Erythroblast (primary cell): ENCODE data around the gene TRPC3.

Experiments
- DNase-seq, 2 experiments: peaks; one replicate each; lab custom pipeline; 2025; lab: John Stamatoyannopoulos, UW
- GATA1 ChIP-seq: IDR thresholded peaks from 2 replicates; pipeline ENCODE4 v1.6.1; 2011; ENCODE audit warnings: low read depth, mild to moderate bottlenecking, control low read depth, low read length, moderate library complexity
- POLR2A ChIP-seq: IDR thresholded peaks from 2 replicates; pipeline ENCODE4 v1.6.1; 2011; ENCODE audit warnings: mild to moderate bottlenecking, low read length

The TRPC3 gene

GRCh38 chr4:121875652-121876051 lies 76.2 kb downstream of the TRPC3 start:
- DNase-seq, result no peak
- no peak for TF ChIP-seq POLR2A
- TF ChIP-seq GATA1, result no peak

DNA sequence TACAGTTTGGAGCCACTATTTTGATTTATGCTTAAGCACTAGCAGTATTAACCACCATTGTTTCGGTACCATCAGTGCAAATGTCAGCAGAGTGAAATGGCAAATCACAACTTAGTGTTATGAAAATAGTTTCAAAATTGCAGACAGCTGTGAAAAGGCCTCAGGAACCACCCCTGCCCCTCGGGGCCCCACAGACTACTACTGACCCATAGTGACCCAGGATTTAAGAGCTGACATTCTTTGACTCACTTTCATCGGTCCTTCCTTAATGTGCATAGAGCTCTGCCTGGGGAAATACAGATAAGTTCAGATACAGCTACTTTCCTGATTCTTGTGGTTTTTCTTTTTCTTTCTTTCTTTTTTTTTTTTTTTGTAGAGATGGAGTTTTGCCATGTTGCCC lies 78.3 kb downstream of the TRPC3 start:
- no peak for TF ChIP-seq POLR2A
- no peak for TF ChIP-seq GATA1
- peak; percentile 8 to 33 for DNase-seq

- DNase-seq, result peak; percentile 95
- TF ChIP-seq POLR2A, result peak; percentile 79
- no peak for TF ChIP-seq GATA1
Observed at GRCh38 chr4:121869841-121870822, 81.7 kb downstream of the TRPC3 start, which contains the start of gene BBS7. Gene BBS7 (minus strand): TSS chr4:121870474. CDS start chr4:121870313, 161 bp downstream.

DNA sequence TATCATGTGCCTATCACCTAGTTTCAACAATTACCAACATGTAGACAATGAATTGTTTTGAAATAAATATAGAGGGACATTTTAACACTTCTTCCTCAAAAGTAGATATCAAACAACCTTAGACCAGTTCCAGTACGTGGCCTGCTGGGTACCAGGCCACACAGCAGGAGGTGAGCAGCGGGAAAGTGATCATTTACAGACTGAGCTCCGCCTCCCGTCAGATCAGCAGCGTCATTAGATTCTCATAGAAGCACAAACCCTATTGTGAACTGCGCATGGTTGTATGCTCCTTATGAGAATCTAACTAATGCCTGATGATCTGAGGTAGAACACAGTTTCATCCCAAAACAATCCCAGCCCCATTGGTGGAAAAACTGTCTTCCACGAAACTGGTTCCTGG lies 88.1 kb downstream of the TRPC3 start:
- no peak for DNase-seq
- TF ChIP-seq POLR2A (no peak), GATA1 (no peak)

DNA sequence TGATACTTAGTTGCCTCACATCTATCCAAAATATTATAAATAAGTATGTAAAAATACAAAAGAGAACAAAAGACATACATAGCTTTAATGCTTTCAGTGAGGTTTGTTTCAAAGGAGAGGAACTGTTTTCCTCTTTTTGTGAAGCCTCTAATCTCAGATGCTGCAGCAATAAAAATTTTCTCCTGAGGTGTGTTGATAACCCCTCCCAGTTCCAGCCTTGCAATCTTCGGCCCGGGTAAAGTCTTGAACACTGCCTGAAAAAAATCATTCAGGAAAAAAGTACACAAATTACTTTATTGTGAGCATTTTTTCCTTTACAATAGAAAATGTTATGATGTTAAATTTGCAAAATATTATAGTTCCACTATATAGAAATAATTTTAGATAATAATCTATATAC lies 90.4 kb downstream of the TRPC3 start:
- TF ChIP-seq GATA1 (no peak), POLR2A (no peak)

DNA sequence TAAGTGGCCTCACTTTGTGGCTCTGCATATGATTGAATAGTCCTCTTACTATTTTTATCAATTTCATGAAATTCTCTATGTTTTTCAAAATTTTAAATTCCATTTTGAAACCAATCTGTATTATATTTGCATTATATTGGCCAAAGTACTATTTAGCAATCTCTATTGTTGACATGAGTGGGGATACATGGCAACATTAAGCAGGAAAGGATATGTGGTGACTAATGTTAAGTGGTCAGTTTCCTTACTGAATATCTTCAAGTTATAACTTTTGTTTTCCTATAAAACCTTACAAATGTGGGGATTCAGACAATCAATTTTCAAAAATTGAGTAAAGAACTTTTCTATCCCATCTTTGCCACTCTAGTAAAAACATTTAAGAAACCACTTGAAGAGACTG lies 91.7 kb downstream of the TRPC3 start:
- no peak for TF ChIP-seq GATA1
- no peak for TF ChIP-seq POLR2A
- no peak for DNase-seq

More for the DNA sequence above, 90.4 kb downstream of the TRPC3 start:
- DNase-seq, result peak; percentile 23 to 38

GRCh38 chr4:121851354-121851753 lies 100.5 kb downstream of the TRPC3 start:
- no peak for DNase-seq
- TF ChIP-seq GATA1 (no peak), POLR2A (no peak)

GRCh38 chr4:121846662-121847061 lies 105.2 kb downstream of the TRPC3 start:
- TF ChIP-seq POLR2A, result no peak
- TF ChIP-seq GATA1, result no peak
- no peak for DNase-seq

DNA sequence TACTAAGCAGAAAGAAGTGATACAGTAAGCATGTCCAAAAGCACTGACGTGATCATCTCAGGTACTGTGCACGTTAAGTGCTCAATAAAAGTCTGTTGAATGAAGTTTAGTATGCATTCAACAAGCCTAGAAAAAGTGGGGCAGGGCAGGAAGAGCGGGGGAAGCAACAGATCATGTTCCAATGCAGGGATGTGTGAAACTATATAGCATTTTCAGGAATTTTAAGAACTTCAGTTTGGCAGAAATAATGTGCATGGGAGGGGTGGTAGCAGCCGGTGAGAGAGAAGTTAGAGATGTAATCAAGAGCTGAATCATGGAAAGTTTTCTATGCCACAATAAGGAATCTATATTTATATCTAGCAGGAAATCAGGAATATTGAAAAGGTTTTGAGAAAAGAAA lies 109.0 kb downstream of the TRPC3 start:
- TF ChIP-seq GATA1, result no peak
- no peak for TF ChIP-seq POLR2A
- no peak for DNase-seq

GRCh38 chr4:121838136-121838535 lies 113.7 kb downstream of the TRPC3 start:
- DNase-seq, result no peak
- TF ChIP-seq GATA1, result no peak
- no peak for TF ChIP-seq POLR2A

GRCh38 chr4:121829511-121829910 lies 122.3 kb downstream of the TRPC3 start:
- no peak for TF ChIP-seq POLR2A
- no peak for TF ChIP-seq GATA1
- peak in 1 of 2 experiments; percentile 2 for DNase-seq
